SW480 (cell line): ENCODE measurements around the gene PRR3.
A peak's percentile ranks its signal among the peaks of the same experiment; 100 is the strongest.
"Not testable (repeated sequence)": the region's sequence is repeated elsewhere in the genome, so short reads cannot be mapped to it uniquely, and the experiment has no call there.

Experiments
- DNase-seq: peaks from one replicate; pipeline ENCODE4 v3.0.0-alpha.2; 2016; ENCODE audit warnings: low spot score

PRR3 gene

GRCh38 chr6:30556906-30557682 lies at the start of gene PRR3:
PRR3 (plus strand) TSS chr6:30557295; CDS start chr6:30557345, 50 bp downstream.
- DNase-seq = peak; percentile 88

GRCh38 chr6:30507849-30508827 lies 49.0 kb upstream of the PRR3 start:
- DNase-seq = no peak

- DNase-seq = no peak
Measured at GRCh38 chr6:30508890-30509736, 48.0 kb upstream of the PRR3 start.

- no peak for DNase-seq
Measured at GRCh38 chr6:30510419-30511168, 46.5 kb upstream of the PRR3 start.

GRCh38 chr6:30511169-30511546 lies 45.9 kb upstream of the PRR3 start:
- no peak for DNase-seq

- no peak for DNase-seq
Measured at GRCh38 chr6:30513451-30513850, 43.6 kb upstream of the PRR3 start.

GRCh38 chr6:30515106-30515505 lies 42.0 kb upstream of the PRR3 start:
- no peak for DNase-seq

GRCh38 chr6:30515944-30516753 lies 40.9 kb upstream of the PRR3 start:
- peak; percentile 82 for DNase-seq

- DNase-seq = not testable (repeated sequence)
Measured at GRCh38 chr6:30516754-30517076, 40.4 kb upstream of the PRR3 start.

GRCh38 chr6:30517767-30518504 lies 39.2 kb upstream of the PRR3 start:
- DNase-seq = not testable (repeated sequence)

- DNase-seq = not testable (repeated sequence)
Measured at GRCh38 chr6:30518505-30519145, 38.5 kb upstream of the PRR3 start.

- DNase-seq = no peak
Measured at GRCh38 chr6:30520522-30520921, 36.6 kb upstream of the PRR3 start.

GRCh38 chr6:30521082-30521481 lies 36.0 kb upstream of the PRR3 start:
- DNase-seq = not testable (repeated sequence)

GRCh38 chr6:30521952-30522351 lies 35.1 kb upstream of the PRR3 start:
- not testable (repeated sequence) for DNase-seq

GRCh38 chr6:30526444-30526843 lies 30.7 kb upstream of the PRR3 start:
- not testable (repeated sequence) for DNase-seq

- DNase-seq = not testable (repeated sequence)
Measured at GRCh38 chr6:30529349-30529875, 27.7 kb upstream of the PRR3 start.

GRCh38 chr6:30530014-30530413 lies 27.1 kb upstream of the PRR3 start:
- no peak for DNase-seq

- DNase-seq = no peak
Measured at GRCh38 chr6:30533460-30534294, 23.4 kb upstream of the PRR3 start.
